K562 (cell line): ENCODE results near the gene PACSIN2. TPM values are rescaled to one million over a fixed set of nuclear protein-coding genes. Genes with fewer than 3 reads are reported as not detected.

ENCODE experiments used
- ATAC-seq: fragments of 200-7000 bp; cut with Tn5 transposase; 3 replicates; pipeline ENCODE4 v1.9.1; 2020; ENCODE audit warnings: moderate library complexity
- BruUV-seq: library from RNA; stranded (reverse); fragments of 400-500 nt; replicated peaks from 2 replicates; lab custom pipeline; 2021; lab: Mats Ljungman, UMichigan
- CTCF ChIA-PET: fragments of 300-600 bp; formaldehyde crosslinking; extraction: SDS; loops from one replicate; lab custom pipeline; 2021; ENCODE audit warnings: low intra/inter-chr PET ratio; lab: Yijun Ruan, JAX
- POLR2A ChIA-PET: fragments of 300-600, 350-650 bp; sonication (Branson Sonifier 250); formaldehyde crosslinking; extraction: SDS; loops from one replicate; lab custom pipeline; 2021; ENCODE audit warnings: antibody characterized with exemption, inconsistent platforms; lab: Yijun Ruan, JAX
- DNase-seq, 4 experiments: peaks; one replicate each; pipeline versions ENCODE4 v3.0.0 to v3.0.0-alpha.2; 2011 to 2018; ENCODE audit warnings: low spot score in 3 of 4, mixed read lengths in 3 of 4; ENCODE audit errors: extremely low read depth in 1 of 4
- FAIRE-seq: peaks from 2 replicates; lab custom pipeline; 2011; peaks lifted over from hg19 to GRCh38; lab: Jason Lieb, UNC
- H2AFZ ChIP-seq: 2 replicates; pipeline ENCODE4 v1.6.0; 2011; ENCODE audit warnings: low read depth, low read length, control low read depth, inconsistent platforms
- H3K27ac ChIP-seq: fragments of 200-600 bp; 3 replicates; pipeline ENCODE4 v1.8.0; 2011; ENCODE audit warnings: low read depth, mild to moderate bottlenecking, control low read depth, inconsistent platforms, low read length, moderate library complexity, mixed read lengths; ENCODE audit errors: extremely low read depth
- H3K27me3 ChIP-seq, 2 experiments: fragments of 300-600 bp in 1 of 2; 2 replicates in 1 of 2; 3 replicates in 1 of 2; pipeline versions ENCODE4 v1.6.0 to v1.8.0; 2011; ENCODE audit warnings: inconsistent platforms in 2 of 2, low read length in 2 of 2, mild to moderate bottlenecking in 1 of 2, mixed read lengths in 1 of 2, moderate library complexity in 1 of 2; ENCODE audit not compliant: control insufficient read depth in 2 of 2, insufficient read depth in 2 of 2
- H3K36me3 ChIP-seq: fragments of 300-600 bp; 3 replicates; pipeline ENCODE4 v1.8.0; 2011; ENCODE audit warnings: mild to moderate bottlenecking, low read length, inconsistent platforms; ENCODE audit not compliant: control insufficient read depth, insufficient read depth
- H3K4me1 ChIP-seq, 2 experiments: fragments of 200-600 bp in 1 of 2; replicated peaks in 1 of 2; 2 replicates in 1 of 2; 3 replicates in 1 of 2; pipeline versions ENCODE4 v1.5.1 to v1.8.0; 2011; ENCODE audit warnings: inconsistent platforms in 2 of 2, low read length in 2 of 2, mild to moderate bottlenecking in 1 of 2, mixed read lengths in 1 of 2, moderate library complexity in 1 of 2; ENCODE audit not compliant: control insufficient read depth in 2 of 2, insufficient read depth in 2 of 2
- H3K4me2 ChIP-seq: 2 replicates; pipeline ENCODE4 v1.6.1; 2011; ENCODE audit warnings: low read length, control low read depth, inconsistent platforms, mixed read lengths; ENCODE audit not compliant: insufficient read depth
- H3K4me3 ChIP-seq: fragments of 200-600 bp; sonication (generic), shearing (Covaris generic); 2 replicates; pipeline ENCODE4 v1.5.1; 2016; ENCODE audit warnings: control low read depth, inconsistent platforms
- H3K79me2 ChIP-seq: fragments of 200-600 bp; 3 replicates; pipeline ENCODE4 v1.8.0; 2011; ENCODE audit warnings: low read length, inconsistent platforms; ENCODE audit not compliant: control insufficient read depth, insufficient read depth
- H3K9ac ChIP-seq, 2 experiments: 2 replicates each; pipeline versions ENCODE4 v1.6.0 to v1.6.1; 2011; ENCODE audit warnings: low read depth in 2 of 2, low read length in 2 of 2, control low read depth in 1 of 2, inconsistent platforms in 1 of 2, mild to moderate bottlenecking in 1 of 2, mixed read lengths in 1 of 2; ENCODE audit not compliant: insufficient read depth in 1 of 2
- H3K9me1 ChIP-seq: one replicate; pipeline ENCODE4 v1.6.0; 2011; ENCODE audit warnings: inconsistent platforms, mild to moderate bottlenecking, low read length, moderate library complexity; ENCODE audit not compliant: control insufficient read depth, insufficient read depth
- H3K9me3 ChIP-seq: replicated peaks from 2 replicates; pipeline ENCODE4 v1.5.1; 2011; ENCODE audit warnings: low read depth, low read length, inconsistent platforms; ENCODE audit not compliant: control insufficient read depth, insufficient read depth
- H4K20me1 ChIP-seq: replicated peaks from 2 replicates; pipeline ENCODE4 v1.6.1; 2011; ENCODE audit warnings: low read length, inconsistent platforms, mixed read lengths; ENCODE audit not compliant: control insufficient read depth, insufficient read depth
- CBFB ChIP-seq: sonication (generic); formaldehyde crosslinking; IDR thresholded peaks from 2 replicates; pipeline ENCODE4 v1.4.0; 2020; ENCODE audit warnings: mild to moderate bottlenecking, missing genetic modification reagents
- FOSL1 ChIP-seq: fragments of 200-800 bp; sonication (Bioruptor generic); conservative IDR thresholded peaks from 2 replicates; pipeline ENCODE4 v1.6.1; 2016; ENCODE audit warnings: missing genetic modification characterization, missing compliant biosample characterization
- FUS ChIP-seq: fragments of 200-400 bp; formaldehyde crosslinking; optimal IDR thresholded peaks from 2 replicates; pipeline ENCODE3; 2017; ENCODE audit warnings: low read depth, low read length
- KDM1A ChIP-seq, 2 experiments: fragments of 450-650 bp; IDR thresholded peaks; 2 replicates each; pipeline ENCODE4 v1.6.1; 2016; ENCODE audit warnings: mild to moderate bottlenecking in 2 of 2
- MEIS2 ChIP-seq: fragments of 450-650 bp; IDR thresholded peaks from 2 replicates; pipeline ENCODE4 v1.6.1; 2014; ENCODE audit warnings: mild to moderate bottlenecking; ENCODE audit not compliant: partially characterized antibody
- POLR3G ChIP-seq: IDR thresholded peaks from 2 replicates; pipeline ENCODE4 v1.6.1; 2011; ENCODE audit not compliant: insufficient read length, insufficient replicate concordance; ENCODE audit errors: extremely low read depth
- SRSF9 ChIP-seq: fragments of 200-400 bp; formaldehyde crosslinking; IDR thresholded peaks from 2 replicates; pipeline ENCODE4 v1.6.1; 2017; ENCODE audit warnings: low read depth, low read length, borderline replicate concordance
- ZNF830 ChIP-seq: fragments of 250-450 bp; sonication (Bioruptor Pico); IDR thresholded peaks from 2 replicates; pipeline ENCODE4 v1.5.0; 2021; ENCODE audit warnings: mild to moderate bottlenecking
- ZSCAN32 ChIP-seq: fragments of 450-650 bp; formaldehyde crosslinking; IDR thresholded peaks from 2 replicates; pipeline ENCODE4 v1.4.0; 2020; ENCODE audit warnings: mild to moderate bottlenecking, moderate library complexity
- ZZZ3 ChIP-seq: fragments of 450-650 bp; IDR thresholded peaks from 2 replicates; pipeline ENCODE4 v1.6.1; 2016; ENCODE audit warnings: antibody characterized with exemption, mild to moderate bottlenecking, moderate library complexity
- WGBS: fragments of 100-300 bp; shearing (Covaris generic); methylation state at CpG from one replicate; pipeline ENCODE4 v1.1.6; 2016; ENCODE audit warnings: low coverage, mixed read lengths; ENCODE audit not compliant: insufficient coverage; ENCODE audit errors: missing lambda C conversion rate; 5-methylcytosine and 5-hydroxymethylcytosine counted together
- in situ Hi-C: fragments of 300-500 bp; cut with MboI; formaldehyde crosslinking; loops from 4 replicates; pipeline ENCODE4 v1.15.0; 2018; ENCODE audit warnings: inconsistent platforms, mixed read lengths
- intact Hi-C: fragments of 100-400 bp; cut with micrococcal nuclease; formaldehyde crosslinking; loops from 2 replicates; pipeline ENCODE4 v1.14.2; 2022
- polyA plus RNA-seq, 8 experiments: library from polyadenylated mRNA; depleted of rRNA in 4 of 8; stranded (reverse) in 5 of 8; unstranded in 3 of 8; fragments of >200 nt; fragmentation: Nextera tagmentation in 2 of 8; fragmentation: Illumina TruSeq in 1 of 8; extraction: Ambion mirVana in 2 of 8; extraction: Trizol in 1 of 8; gene quantifications; 2 replicates each; pipeline versions ENCODE4 v1.2.1 to v1.2.3, GENCODE V29; 2011 to 2014; ENCODE audit warnings: inconsistent platforms in 1 of 8, missing spikeins in 1 of 8
- total RNA-seq, 7 experiments: library from RNA; depleted of rRNA in 6 of 7; stranded (reverse); fragments of >200 nt in 6 of 7; fragmentation: Illumina TruSeq in 2 of 7; extraction: Trizol in 2 of 7; gene quantifications; 2 replicates each; pipeline versions ENCODE4 v1.2.1 to v1.2.3, GENCODE V29; 2011 to 2021; ENCODE audit warnings: low replicate concordance in 1 of 7
- TF ChIP-seq, protein P1 (sequence below): IDR thresholded peaks from 2 replicates; pipeline ENCODE4 v1.6.1; 2011; ENCODE audit not compliant: insufficient read length; ENCODE audit errors: extremely low read depth
- TF ChIP-seq, protein P2 (sequence below): fragments of 250-450 bp; sonication (Bioruptor Pico); IDR thresholded peaks from 2 replicates; pipeline ENCODE4 v1.5.0; 2020; ENCODE audit warnings: mild to moderate bottlenecking, borderline replicate concordance

The PACSIN2 gene
- total and polyA plus RNA-seq, 9 of the 15 experiments (the other 6 are each of a cell fraction or from before 2014, with no cell fraction given) = 0.45 to 45.1 (median 23.9) TPM

DNA sequence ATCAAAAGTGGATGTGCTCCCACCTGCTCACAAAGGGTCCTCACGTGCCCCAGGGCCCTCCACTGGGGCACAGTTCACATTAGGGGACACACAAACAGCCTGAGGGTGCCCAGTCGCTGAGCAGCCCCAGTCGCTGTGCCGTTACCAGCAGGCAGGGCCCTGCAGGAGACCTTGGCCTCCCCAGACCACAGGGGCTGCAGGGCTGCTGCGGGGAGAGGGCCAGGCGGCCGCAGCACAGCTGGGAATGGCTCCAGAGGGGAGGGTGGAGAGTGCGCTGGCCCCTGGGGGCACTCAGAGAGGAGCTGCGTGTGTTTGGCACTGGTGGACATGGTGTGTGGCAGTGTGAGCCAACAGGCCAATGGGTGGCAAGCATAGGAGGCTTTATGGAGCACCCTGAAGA lies 20.3 kb upstream of the PACSIN2 start:
- H3K4me2 ChIP-seq = no peak overlapping the region
- no peak overlapping the region for H3K4me3 ChIP-seq
- no peak for DNase-seq
- no peaks in the 10 kb centered on the region for H4K20me1 ChIP-seq
- no peak overlapping the region for H2AFZ ChIP-seq
- no peaks in the 10 kb centered on the region for H3K9me1 ChIP-seq
- H3K9ac ChIP-seq = no peak overlapping the region
- in situ Hi-C loops (no loop called here), intact Hi-C loops (loop anchor here (2.0 to 10.0 kb wide), 2 partner anchors 60 to 168 kb away; no protein-coding TSS in a partner anchor)
- no peak for ATAC-seq
- BruUV-seq = no TSS peak
- ChIA-PET CTCF (no interaction called here), POLR2A (no interaction called here)
- no peak for TF ChIP-seq POLR3G
- H3K27ac ChIP-seq = no peak overlapping the region
- FAIRE-seq = no peak
- H3K36me3 ChIP-seq = no peaks in the 10 kb centered on the region
- H3K4me1 ChIP-seq = peaks cover 0 to 17% of the 10 kb centered on the region in 2 experiments; a peak in 3 of 5 replicates
- H3K9me3 ChIP-seq = no peaks in the 10 kb centered on the region
- no peaks in the 10 kb centered on the region for H3K79me2 ChIP-seq
- no peaks in the 10 kb centered on the region for H3K27me3 ChIP-seq
- WGBS = 25% methylated on average over 5 of the region's 9 CpGs

DNA sequence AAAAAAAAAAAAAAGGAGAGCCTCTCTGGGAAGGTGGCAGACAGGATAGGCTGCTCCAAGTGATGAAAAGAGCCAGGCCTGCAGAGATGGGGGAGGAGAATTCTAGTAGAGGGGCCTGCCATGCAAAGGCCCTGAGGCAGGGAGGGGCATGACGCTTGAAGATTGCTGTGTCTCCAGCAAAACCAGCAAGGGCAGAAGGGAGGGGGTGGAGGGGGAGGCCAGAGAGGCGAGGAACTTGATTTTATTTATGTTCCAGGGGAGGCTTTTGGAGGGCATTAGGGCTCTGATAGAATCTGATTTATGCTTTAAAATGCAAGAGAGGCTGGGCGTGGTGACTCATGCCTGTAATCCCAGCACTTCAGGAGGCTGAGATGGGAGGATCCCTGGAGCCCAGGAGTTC lies 16.7 kb upstream of the PACSIN2 start:
- FAIRE-seq = no peak
- Histone ChIP-seq H3K9me1 (no peaks in the 10 kb centered on the region), H4K20me1 (no peaks in the 10 kb centered on the region), H3K27me3 (no peaks in the 10 kb centered on the region; a peak in 1 of 5 replicates), H2AFZ (no peak overlapping the region), H3K27ac (no peak overlapping the region), H3K4me1 (peaks cover 0 to 19% of the 10 kb centered on the region in 2 experiments; a peak in 3 of 5 replicates), H3K9me3 (no peaks in the 10 kb centered on the region), H3K79me2 (no peaks in the 10 kb centered on the region), H3K4me3 (no peak overlapping the region), H3K9ac (no peak overlapping the region), H3K4me2 (no peak overlapping the region), H3K36me3 (no peaks in the 10 kb centered on the region)
- POLR2A ChIA-PET = no interaction called here
- intact Hi-C loops (loop anchor here (10.0 kb wide), 1 partner anchor 57 kb away; no protein-coding TSS in a partner anchor), in situ Hi-C loops (loop anchor here (5.0 kb wide), 1 partner anchor 64 kb away; no protein-coding TSS in a partner anchor)
- BruUV-seq = no TSS peak
- ATAC-seq = no peak
- WGBS = 0% methylated on average over 2 of the region's 3 CpGs
- CTCF ChIA-PET = no interaction called here
- DNase-seq = no peak
- TF ChIP-seq ZSCAN32 (CRISPR knock-in tag) (no peak), FUS (no peak), ZZZ3 (no peak), SRSF9 (no peak), ZNF830 (CRISPR knock-in tag) (no peak), KDM1A (IDR thresholded peaks at IDR 0.05) (0 out of 4 replicates have a peak, but pooled peaks of 1 of the 2 experiments have one; percentile 7), MEIS2 (peak; percentile 28), FOSL1 (tag) (0 out of 2 replicates have a peak, but pooled peaks have one; percentile 16), CBFB (CRISPR knock-in tag) (no peak)
- TF ChIP-seq, protein P1, sequence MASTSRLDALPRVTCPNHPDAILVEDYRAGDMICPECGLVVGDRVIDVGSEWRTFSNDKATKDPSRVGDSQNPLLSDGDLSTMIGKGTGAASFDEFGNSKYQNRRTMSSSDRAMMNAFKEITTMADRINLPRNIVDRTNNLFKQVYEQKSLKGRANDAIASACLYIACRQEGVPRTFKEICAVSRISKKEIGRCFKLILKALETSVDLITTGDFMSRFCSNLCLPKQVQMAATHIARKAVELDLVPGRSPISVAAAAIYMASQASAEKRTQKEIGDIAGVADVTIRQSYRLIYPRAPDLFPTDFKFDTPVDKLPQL = no peak
- TF ChIP-seq, protein P2, sequence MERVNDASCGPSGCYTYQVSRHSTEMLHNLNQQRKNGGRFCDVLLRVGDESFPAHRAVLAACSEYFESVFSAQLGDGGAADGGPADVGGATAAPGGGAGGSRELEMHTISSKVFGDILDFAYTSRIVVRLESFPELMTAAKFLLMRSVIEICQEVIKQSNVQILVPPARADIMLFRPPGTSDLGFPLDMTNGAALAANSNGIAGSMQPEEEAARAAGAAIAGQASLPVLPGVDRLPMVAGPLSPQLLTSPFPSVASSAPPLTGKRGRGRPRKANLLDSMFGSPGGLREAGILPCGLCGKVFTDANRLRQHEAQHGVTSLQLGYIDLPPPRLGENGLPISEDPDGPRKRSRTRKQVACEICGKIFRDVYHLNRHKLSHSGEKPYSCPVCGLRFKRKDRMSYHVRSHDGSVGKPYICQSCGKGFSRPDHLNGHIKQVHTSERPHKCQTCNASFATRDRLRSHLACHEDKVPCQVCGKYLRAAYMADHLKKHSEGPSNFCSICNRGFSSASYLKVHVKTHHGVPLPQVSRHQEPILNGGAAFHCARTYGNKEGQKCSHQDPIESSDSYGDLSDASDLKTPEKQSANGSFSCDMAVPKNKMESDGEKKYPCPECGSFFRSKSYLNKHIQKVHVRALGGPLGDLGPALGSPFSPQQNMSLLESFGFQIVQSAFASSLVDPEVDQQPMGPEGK (CRISPR knock-in tag) = no peak
